ENCODE results near the gene SMIM26.

The SMIM26 gene

GRCh38 chr20:18596270-18596669 is 29.0 kb downstream of the SMIM26 start:
- H3K27me3 ChIP-seq (ENCODE audit: insufficient read depth, low read length, poor library complexity): no peaks in the 10 kb centered on the region

GRCh38 chr20:18609741-18610140 is 42.5 kb downstream of the SMIM26 start:
- H3K4me1 ChIP-seq (ENCODE audit: control insufficient read depth, low read depth, low read length): no peaks in the 10 kb centered on the region

More at GRCh38 chr20:18596270-18596669, 29.0 kb downstream of the SMIM26 start:
- Histone ChIP-seq H3K4me2 (ENCODE audit: low read length) (no peak overlapping the region), H2AK5ac (ENCODE audit: low read length) (no peak overlapping the region), H2BK15ac (replicated peaks; ENCODE audit: low read depth) (no peak overlapping the region), H4K8ac (ENCODE audit: low read depth, low read length) (no peak overlapping the region), H3K4ac (ENCODE audit: low read depth, low read length) (no peak overlapping the region), H3K4me1 (ENCODE audit: control insufficient read depth, low read depth, low read length) (no peaks in the 10 kb centered on the region), H3K79me1 (ENCODE audit: low read length) (peaks cover 3% of the 10 kb centered on the region), H2BK120ac (ENCODE audit: low read depth, low read length) (no peak overlapping the region), H3K79me2 (ENCODE audit: control insufficient read depth, insufficient read depth, low read length) (peaks cover 2% of the 10 kb centered on the region), H3K18ac (ENCODE audit: low read length) (no peak overlapping the region), H3K36me3 (ENCODE audit: control insufficient read depth, insufficient read depth, low read length) (peaks cover 2% of the 10 kb centered on the region), H4K5ac (ENCODE audit: low read length) (no peak overlapping the region), H3K27ac (ENCODE audit: low read depth, low read length) (no peak overlapping the region), H3K23ac (ENCODE audit: low read length) (no peak overlapping the region), H3K9ac (ENCODE audit: low read length) (no peak overlapping the region), H3K4me3 (ENCODE audit: low read length) (no peak overlapping the region), H2BK5ac (ENCODE audit: low read length) (no peak overlapping the region), H3K56ac (ENCODE audit: low read length) (no peak overlapping the region)
- no peak for DNase-seq

GRCh38 chr20:18611492-18611891 is 44.3 kb downstream of the SMIM26 start:
- Histone ChIP-seq H3K18ac (ENCODE audit: low read length) (no peak overlapping the region), H3K27me3 (ENCODE audit: insufficient read depth, low read length, poor library complexity) (no peaks in the 10 kb centered on the region)

More at GRCh38 chr20:18609741-18610140, 42.5 kb downstream of the SMIM26 start:
- no peak overlapping the region for H3K56ac ChIP-seq (ENCODE audit: low read length)
- H3K4ac ChIP-seq (ENCODE audit: low read depth, low read length): no peak overlapping the region
- H3K18ac ChIP-seq (ENCODE audit: low read length): no peak overlapping the region
- no peak overlapping the region for H2BK120ac ChIP-seq (ENCODE audit: low read depth, low read length)
- H2BK15ac ChIP-seq (replicated peaks; ENCODE audit: low read depth): no peak overlapping the region
- H4K5ac ChIP-seq (ENCODE audit: low read length): no peak overlapping the region
- no peak overlapping the region for H4K8ac ChIP-seq (ENCODE audit: low read depth, low read length)
- no peaks in the 10 kb centered on the region for H3K27me3 ChIP-seq (ENCODE audit: insufficient read depth, low read length, poor library complexity)
- H3K36me3 ChIP-seq (ENCODE audit: control insufficient read depth, insufficient read depth, low read length): no peaks in the 10 kb centered on the region
- no peaks in the 10 kb centered on the region for H3K79me2 ChIP-seq (ENCODE audit: control insufficient read depth, insufficient read depth, low read length)
- H3K9ac ChIP-seq (ENCODE audit: low read length): no peak overlapping the region
- H3K79me1 ChIP-seq (ENCODE audit: low read length): no peaks in the 10 kb centered on the region
- no peak for DNase-seq
- no peak overlapping the region for H3K4me2 ChIP-seq (ENCODE audit: low read length)
- no peak overlapping the region for H3K4me3 ChIP-seq (ENCODE audit: low read length)
- H3K27ac ChIP-seq (ENCODE audit: low read depth, low read length): no peak overlapping the region
- no peak overlapping the region for H2AK5ac ChIP-seq (ENCODE audit: low read length)
- H3K23ac ChIP-seq (ENCODE audit: low read length): no peak overlapping the region
- H2BK5ac ChIP-seq (ENCODE audit: low read length): no peak overlapping the region

DNA sequence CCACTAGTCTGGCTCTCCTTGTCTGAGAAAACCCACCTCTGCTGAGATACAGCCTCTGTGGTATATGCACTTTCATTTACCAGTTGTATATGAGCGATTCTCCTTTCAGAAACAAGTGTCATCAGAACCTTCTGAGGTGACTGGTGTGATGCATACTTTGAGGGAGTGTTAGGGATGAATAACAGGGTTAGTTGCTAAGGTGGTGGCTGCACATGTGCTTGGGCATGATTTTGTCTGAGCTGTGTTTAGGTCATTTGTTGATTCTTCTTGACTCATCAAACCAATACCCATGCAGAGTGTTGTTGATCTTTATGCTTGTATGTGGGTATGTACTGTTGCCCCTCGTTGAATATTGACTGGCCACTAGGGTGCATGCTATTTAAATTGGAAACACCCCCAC is 46.3 kb downstream of the SMIM26 start:
- H3K27ac ChIP-seq (ENCODE audit: low read depth, low read length): no peak overlapping the region
- no peak for DNase-seq
- H4K8ac ChIP-seq (ENCODE audit: low read depth, low read length): no peak overlapping the region
- no peaks in the 10 kb centered on the region for H3K79me2 ChIP-seq (ENCODE audit: control insufficient read depth, insufficient read depth, low read length)
- H3K79me1 ChIP-seq (ENCODE audit: low read length): no peaks in the 10 kb centered on the region
- no peak overlapping the region for H2AK5ac ChIP-seq (ENCODE audit: low read length)
- H3K36me3 ChIP-seq (ENCODE audit: control insufficient read depth, insufficient read depth, low read length): no peaks in the 10 kb centered on the region
- no peak overlapping the region for H3K4me2 ChIP-seq (ENCODE audit: low read length)
- no CpG with 5 or more reads among the region's 2 CpGs for WGBS (ENCODE audit: extremely low coverage, insufficient coverage, low lambda C conversion rate)
- no peak overlapping the region for H3K4me3 ChIP-seq (ENCODE audit: low read length)
- no peak overlapping the region for H2BK5ac ChIP-seq (ENCODE audit: low read length)
- no peak overlapping the region for H2BK15ac ChIP-seq (replicated peaks; ENCODE audit: low read depth)
- H4K5ac ChIP-seq (ENCODE audit: low read length): no peak overlapping the region
- H3K23ac ChIP-seq (ENCODE audit: low read length): no peak overlapping the region
- H3K27me3 ChIP-seq (ENCODE audit: insufficient read depth, low read length, poor library complexity): no peaks in the 10 kb centered on the region
- no peak overlapping the region for H3K4ac ChIP-seq (ENCODE audit: low read depth, low read length)
- no peak overlapping the region for H3K18ac ChIP-seq (ENCODE audit: low read length)
- H3K4me1 ChIP-seq (ENCODE audit: control insufficient read depth, low read depth, low read length): no peaks in the 10 kb centered on the region
- no peak overlapping the region for H3K9ac ChIP-seq (ENCODE audit: low read length)
- H3K56ac ChIP-seq (ENCODE audit: low read length): no peak overlapping the region
- H2BK120ac ChIP-seq (ENCODE audit: low read depth, low read length): no peak overlapping the region

More at GRCh38 chr20:18611492-18611891, 44.3 kb downstream of the SMIM26 start:
- H3K56ac ChIP-seq (ENCODE audit: low read length): no peak overlapping the region
- no peaks in the 10 kb centered on the region for H3K79me1 ChIP-seq (ENCODE audit: low read length)
- H3K4ac ChIP-seq (ENCODE audit: low read depth, low read length): no peak overlapping the region
- peak; percentile 5 for DNase-seq
- no peak overlapping the region for H2BK120ac ChIP-seq (ENCODE audit: low read depth, low read length)
- H3K23ac ChIP-seq (ENCODE audit: low read length): no peak overlapping the region
- no peak overlapping the region for H3K27ac ChIP-seq (ENCODE audit: low read depth, low read length)
- H4K8ac ChIP-seq (ENCODE audit: low read depth, low read length): no peak overlapping the region
- WGBS (ENCODE audit: extremely low coverage, insufficient coverage, low lambda C conversion rate): no CpG with 5 or more reads among the region's 8 CpGs
- H3K79me2 ChIP-seq (ENCODE audit: control insufficient read depth, insufficient read depth, low read length): no peaks in the 10 kb centered on the region
- H2AK5ac ChIP-seq (ENCODE audit: low read length): no peak overlapping the region
- no peak overlapping the region for H4K5ac ChIP-seq (ENCODE audit: low read length)
- no peaks in the 10 kb centered on the region for H3K4me1 ChIP-seq (ENCODE audit: control insufficient read depth, low read depth, low read length)
- no peak overlapping the region for H3K4me2 ChIP-seq (ENCODE audit: low read length)
- no peak overlapping the region for H2BK15ac ChIP-seq (replicated peaks; ENCODE audit: low read depth)
- H3K4me3 ChIP-seq (ENCODE audit: low read length): no peak overlapping the region
- H2BK5ac ChIP-seq (ENCODE audit: low read length): no peak overlapping the region
- no peaks in the 10 kb centered on the region for H3K36me3 ChIP-seq (ENCODE audit: control insufficient read depth, insufficient read depth, low read length)
- H3K9ac ChIP-seq (ENCODE audit: low read length): no peak overlapping the region

DNA sequence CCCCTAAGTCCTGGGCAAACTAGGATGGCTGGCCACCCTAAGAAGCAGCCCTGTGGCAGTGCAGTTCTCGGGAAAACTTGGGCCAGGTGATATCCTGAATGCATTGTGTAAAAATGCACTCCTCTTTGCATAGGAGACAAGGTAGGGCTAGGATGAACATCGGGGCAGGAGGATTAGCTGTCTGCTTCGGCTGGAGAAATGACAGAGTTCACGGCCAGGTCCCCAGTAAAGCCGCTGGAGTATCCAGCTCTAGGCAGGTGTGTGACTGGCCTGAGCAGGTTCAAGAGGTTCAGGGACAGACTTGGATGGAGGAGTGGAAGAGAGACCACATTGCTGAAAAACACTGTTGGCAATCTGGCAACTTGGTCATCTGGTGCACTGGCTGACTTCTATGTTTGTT is 47.0 kb downstream of the SMIM26 start:
- WGBS (ENCODE audit: extremely low coverage, insufficient coverage, low lambda C conversion rate): no CpG with 5 or more reads among the region's 5 CpGs

GRCh38 chr20:18615020-18615650 is 47.9 kb downstream of the SMIM26 start:
- WGBS (ENCODE audit: extremely low coverage, insufficient coverage, low lambda C conversion rate): no CpG with 5 or more reads among the region's 5 CpGs
- Histone ChIP-seq H3K18ac (ENCODE audit: low read length) (no peak overlapping the region), H2AK5ac (ENCODE audit: low read length) (no peak overlapping the region), H3K23ac (ENCODE audit: low read length) (no peak overlapping the region), H3K4me2 (ENCODE audit: low read length) (no peak overlapping the region), H3K4me3 (ENCODE audit: low read length) (no peak overlapping the region), H3K4me1 (ENCODE audit: control insufficient read depth, low read depth, low read length) (no peaks in the 10 kb centered on the region), H3K79me1 (ENCODE audit: low read length) (no peaks in the 10 kb centered on the region), H2BK120ac (ENCODE audit: low read depth, low read length) (no peak overlapping the region), H3K9ac (ENCODE audit: low read length) (no peak overlapping the region), H3K27me3 (ENCODE audit: insufficient read depth, low read length, poor library complexity) (no peaks in the 10 kb centered on the region), H2BK15ac (replicated peaks; ENCODE audit: low read depth) (no peak overlapping the region), H3K79me2 (ENCODE audit: control insufficient read depth, insufficient read depth, low read length) (no peaks in the 10 kb centered on the region), H3K27ac (ENCODE audit: low read depth, low read length) (no peak overlapping the region), H3K4ac (ENCODE audit: low read depth, low read length) (no peak overlapping the region), H3K56ac (ENCODE audit: low read length) (no peak overlapping the region), H3K36me3 (ENCODE audit: control insufficient read depth, insufficient read depth, low read length) (no peaks in the 10 kb centered on the region), H4K5ac (ENCODE audit: low read length) (no peak overlapping the region), H2BK5ac (ENCODE audit: low read length) (no peak overlapping the region), H4K8ac (ENCODE audit: low read depth, low read length) (no peak overlapping the region)
- DNase-seq: no peak

More for the DNA sequence above, 47.0 kb downstream of the SMIM26 start:
- Histone ChIP-seq H2AK5ac (ENCODE audit: low read length) (no peak overlapping the region), H2BK120ac (ENCODE audit: low read depth, low read length) (no peak overlapping the region), H3K18ac (ENCODE audit: low read length) (no peak overlapping the region), H3K4me1 (ENCODE audit: control insufficient read depth, low read depth, low read length) (no peaks in the 10 kb centered on the region), H3K27ac (ENCODE audit: low read depth, low read length) (no peak overlapping the region), H3K79me1 (ENCODE audit: low read length) (no peaks in the 10 kb centered on the region), H3K36me3 (ENCODE audit: control insufficient read depth, insufficient read depth, low read length) (no peaks in the 10 kb centered on the region), H4K8ac (ENCODE audit: low read depth, low read length) (no peak overlapping the region), H3K56ac (ENCODE audit: low read length) (no peak overlapping the region), H3K9ac (ENCODE audit: low read length) (no peak overlapping the region), H4K5ac (ENCODE audit: low read length) (no peak overlapping the region), H3K23ac (ENCODE audit: low read length) (no peak overlapping the region), H3K27me3 (ENCODE audit: insufficient read depth, low read length, poor library complexity) (no peaks in the 10 kb centered on the region), H3K4me3 (ENCODE audit: low read length) (no peak overlapping the region), H3K4ac (ENCODE audit: low read depth, low read length) (no peak overlapping the region), H3K4me2 (ENCODE audit: low read length) (no peak overlapping the region), H2BK5ac (ENCODE audit: low read length) (no peak overlapping the region), H2BK15ac (replicated peaks; ENCODE audit: low read depth) (no peak overlapping the region), H3K79me2 (ENCODE audit: control insufficient read depth, insufficient read depth, low read length) (no peaks in the 10 kb centered on the region)
- DNase-seq: no peak
